Measurements from ENCODE around the gene GPR37. TPM values are rescaled to one million over a fixed set of nuclear protein-coding genes. Genes with fewer than 3 reads are reported as not detected.
A peak's percentile ranks its signal among the peaks of the same experiment; 100 is the strongest.

The GPR37 gene
- total RNA-seq, 1 experiment from 2014 or later, result 1.8 TPM

GRCh38 chr7:124722292-124722691 is 43.3 kb downstream of the GPR37 start:
- CTCF ChIA-PET, result no interaction called here
- no peaks in the 10 kb centered on the region for H4K20me1 ChIP-seq (ENCODE audit: insufficient read depth)
- H3K4me1 ChIP-seq (replicated peaks; ENCODE audit: insufficient read depth), result peaks cover 9% of the 10 kb centered on the region; the same call in 1 of the 2 replicates
- no peaks in the 10 kb centered on the region for H3K79me2 ChIP-seq (ENCODE audit: low read depth)
- no peaks in the 10 kb centered on the region for H3F3A ChIP-seq (ENCODE audit: insufficient read depth, low read depth)
- BruUV-seq (replicated peaks), result no TSS peak
- no peak overlapping the region for H3K27ac ChIP-seq
- H3K27me3 ChIP-seq (ENCODE audit: insufficient read depth, low read depth), result no peaks in the 10 kb centered on the region
- POLR2A ChIA-PET (ENCODE audit: unreplicated experiment), result no interaction called here
- no peak overlapping the region for H3K4me3 ChIP-seq
- H2AFZ ChIP-seq, result no peak overlapping the region
- no peaks in the 10 kb centered on the region for H3K9me2 ChIP-seq (ENCODE audit: insufficient read depth)
- DNase-seq, result no peak
- no peaks in the 10 kb centered on the region for H3K36me3 ChIP-seq (ENCODE audit: low read depth)
- peaks cover 13% of the 10 kb centered on the region for H3K9me3 ChIP-seq (ENCODE audit: insufficient read depth, low read depth)
- TF ChIP-seq CTCF (conservative IDR thresholded peaks at IDR 0.05) (no peak), EZH2 (IDR thresholded peaks at IDR 0.05; ENCODE audit: low read depth) (no peak)
- intact Hi-C loops (cut with micrococcal nuclease; ENCODE audit: unreplicated experiment), result no loop called here
- no peak overlapping the region for H3K4me2 ChIP-seq

- H3K27ac ChIP-seq, result no peak overlapping the region
- POLR2A ChIA-PET (ENCODE audit: unreplicated experiment), result interaction anchor here (0.6 kb wide), 1 partner anchor 339 kb away, joined by 4 read pairs; no protein-coding TSS in a partner anchor
- H3F3A ChIP-seq (ENCODE audit: insufficient read depth, low read depth), result no peaks in the 10 kb centered on the region
- H2AFZ ChIP-seq, result no peak overlapping the region
- DNase-seq, result peak in 1 of 2 experiments; percentile 72
- H3K4me1 ChIP-seq (replicated peaks; ENCODE audit: insufficient read depth), result peaks cover 9% of the 10 kb centered on the region; the same call in 1 of the 2 replicates
- BruUV-seq (replicated peaks), result no TSS peak
- H3K9me2 ChIP-seq (ENCODE audit: insufficient read depth), result no peaks in the 10 kb centered on the region
- no peaks in the 10 kb centered on the region for H3K79me2 ChIP-seq (ENCODE audit: low read depth)
- no peak for TF ChIP-seq EZH2 (IDR thresholded peaks at IDR 0.05; ENCODE audit: low read depth)
- TF ChIP-seq CTCF (conservative IDR thresholded peaks at IDR 0.05), result no peak
- no peak overlapping the region for H3K4me2 ChIP-seq
- intact Hi-C loops (cut with micrococcal nuclease; ENCODE audit: unreplicated experiment), result no loop called here
- H3K4me3 ChIP-seq, result no peak overlapping the region
- no peaks in the 10 kb centered on the region for H4K20me1 ChIP-seq (ENCODE audit: insufficient read depth)
- CTCF ChIA-PET, result no interaction called here
- H3K36me3 ChIP-seq (ENCODE audit: low read depth), result no peaks in the 10 kb centered on the region
- H3K9me3 ChIP-seq (ENCODE audit: insufficient read depth, low read depth), result peaks cover 13% of the 10 kb centered on the region
- H3K27me3 ChIP-seq (ENCODE audit: insufficient read depth, low read depth), result no peaks in the 10 kb centered on the region
These were observed 45.4 kb downstream of the GPR37 start for GRCh38 chr7:124720195-124720594.

- no peak overlapping the region for H3K4me2 ChIP-seq
These were observed 47.4 kb downstream of the GPR37 start for GRCh38 chr7:124718032-124718766.

More at GRCh38 chr7:124718032-124718766, 47.4 kb downstream of the GPR37 start:
- peak overlapping the region; percentile 52; the same call in 1 of the 2 replicates for H2AFZ ChIP-seq
- ChIA-PET POLR2A (ENCODE audit: unreplicated experiment) (no interaction called here), CTCF (no interaction called here)
- BruUV-seq (replicated peaks), result no TSS peak
- no peaks in the 10 kb centered on the region for H3K27me3 ChIP-seq (ENCODE audit: insufficient read depth, low read depth)
- peaks cover 9% of the 10 kb centered on the region; the same call in 1 of the 2 replicates for H3K4me1 ChIP-seq (replicated peaks; ENCODE audit: insufficient read depth)
- H3K27ac ChIP-seq, result no peak overlapping the region
- H4K20me1 ChIP-seq (ENCODE audit: insufficient read depth), result no peaks in the 10 kb centered on the region
- H3K9me2 ChIP-seq (ENCODE audit: insufficient read depth), result no peaks in the 10 kb centered on the region
- TF ChIP-seq CTCF (conservative IDR thresholded peaks at IDR 0.05) (no peak), EZH2 (IDR thresholded peaks at IDR 0.05; ENCODE audit: low read depth) (no peak)
- peaks cover 13% of the 10 kb centered on the region for H3K9me3 ChIP-seq (ENCODE audit: insufficient read depth, low read depth)
- H3K79me2 ChIP-seq (ENCODE audit: low read depth), result no peaks in the 10 kb centered on the region
- no peaks in the 10 kb centered on the region for H3K36me3 ChIP-seq (ENCODE audit: low read depth)
- intact Hi-C loops (cut with micrococcal nuclease; ENCODE audit: unreplicated experiment), result no loop called here
- DNase-seq, result no peak
- no peak overlapping the region for H3K4me3 ChIP-seq
- H3F3A ChIP-seq (ENCODE audit: insufficient read depth, low read depth), result no peaks in the 10 kb centered on the region

All from PC-9 (cell line).